Sigmoid colon (tissue), 4 donors: Measurements from ENCODE around the gene LHX3.

ENCODE experiments used
- EP300 ChIP-seq, 4 donors: sonication (generic); formaldehyde crosslinking; IDR thresholded peaks; one replicate each; pipeline ENCODE4 v1.6.1; 2017; ENCODE audit warnings: antibody characterized with exemption in 4 of 4
- POLR2A ChIP-seq, 2 donors: fragments of 450-650 bp; IDR thresholded peaks; one replicate each; pipeline ENCODE4 v1.6.1; 2016; ENCODE audit warnings: antibody characterized with exemption in 2 of 2, mild to moderate bottlenecking in 2 of 2, moderate library complexity in 2 of 2
- POLR2AphosphoS5 ChIP-seq, 4 donors: sonication (generic); formaldehyde crosslinking; IDR thresholded peaks; one replicate each; pipeline ENCODE4 v1.6.1; 2017; ENCODE audit warnings: antibody characterized with exemption in 4 of 4
- TF ChIP-seq, protein P1 (sequence below), 4 experiments: fragments of 450-650 bp in 3 of 4; fragments of 200-600 bp in 1 of 4; IDR thresholded peaks; one replicate each; pipeline ENCODE4 v1.5.1; 2016 to 2019; ENCODE audit warnings: antibody characterized with exemption in 4 of 4, mild to moderate bottlenecking in 3 of 4, moderate library complexity in 2 of 4

DNA sequence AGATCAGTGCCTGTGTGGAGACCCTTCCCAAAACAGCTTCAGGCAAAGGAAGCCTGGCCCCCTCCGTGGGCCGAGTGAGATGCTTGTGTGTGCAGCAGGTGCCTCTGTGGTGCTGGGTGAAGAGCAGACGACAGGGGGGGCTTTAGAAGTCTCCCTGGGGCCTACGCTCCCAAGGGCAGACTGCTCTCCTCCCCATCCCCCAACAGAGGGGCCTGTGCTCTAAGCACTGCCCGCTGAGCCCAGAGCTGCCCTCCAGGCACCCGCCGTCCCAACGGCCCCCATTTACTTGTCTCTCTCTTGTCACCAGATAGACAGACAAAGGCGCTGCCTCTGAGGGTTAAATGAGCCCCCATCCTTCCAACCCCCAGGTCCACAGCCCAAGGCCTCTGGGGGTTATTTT, 2.7 kb upstream of the LHX3 start:
- TF ChIP-seq, protein P1, sequence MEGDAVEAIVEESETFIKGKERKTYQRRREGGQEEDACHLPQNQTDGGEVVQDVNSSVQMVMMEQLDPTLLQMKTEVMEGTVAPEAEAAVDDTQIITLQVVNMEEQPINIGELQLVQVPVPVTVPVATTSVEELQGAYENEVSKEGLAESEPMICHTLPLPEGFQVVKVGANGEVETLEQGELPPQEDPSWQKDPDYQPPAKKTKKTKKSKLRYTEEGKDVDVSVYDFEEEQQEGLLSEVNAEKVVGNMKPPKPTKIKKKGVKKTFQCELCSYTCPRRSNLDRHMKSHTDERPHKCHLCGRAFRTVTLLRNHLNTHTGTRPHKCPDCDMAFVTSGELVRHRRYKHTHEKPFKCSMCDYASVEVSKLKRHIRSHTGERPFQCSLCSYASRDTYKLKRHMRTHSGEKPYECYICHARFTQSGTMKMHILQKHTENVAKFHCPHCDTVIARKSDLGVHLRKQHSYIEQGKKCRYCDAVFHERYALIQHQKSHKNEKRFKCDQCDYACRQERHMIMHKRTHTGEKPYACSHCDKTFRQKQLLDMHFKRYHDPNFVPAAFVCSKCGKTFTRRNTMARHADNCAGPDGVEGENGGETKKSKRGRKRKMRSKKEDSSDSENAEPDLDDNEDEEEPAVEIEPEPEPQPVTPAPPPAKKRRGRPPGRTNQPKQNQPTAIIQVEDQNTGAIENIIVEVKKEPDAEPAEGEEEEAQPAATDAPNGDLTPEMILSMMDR (IDR thresholded peaks at IDR 0.05) = no peak
- no peak for TF ChIP-seq EP300 (IDR thresholded peaks at IDR 0.05)
- TF ChIP-seq POLR2A (IDR thresholded peaks at IDR 0.05) = no peak
- TF ChIP-seq POLR2AphosphoS5 (IDR thresholded peaks at IDR 0.05) = no peak
